GM18868 (cell line): ENCODE results near the gene OR10H1.
A peak's percentile ranks its signal among the peaks of the same experiment; 100 is the strongest.
"Not testable (repeated sequence)": the region's sequence is repeated elsewhere in the genome, so short reads cannot be mapped to it uniquely, and the experiment has no call there.

Experiments used
- ATAC-seq: cut with Tn5 transposase; IDR thresholded peaks from one replicate; pipeline ENCODE4 v1.9.1; 2021; ENCODE audit warnings: mild to moderate bottlenecking, moderate library complexity; ENCODE audit not compliant: unreplicated experiment

The OR10H1 gene

GRCh38 chr19:15815306-15815705, at the start of gene OR10H1:
TSS of gene OR10H1 (minus strand) at chr19:15815664. CDS start at chr19:15808037, 7,627 bp downstream.
- ATAC-seq, result no peak

- ATAC-seq, result no peak
These were observed 49.4 kb upstream of the OR10H1 start for GRCh38 chr19:15864824-15865223.

GRCh38 chr19:15863272-15863671, 47.8 kb upstream of the OR10H1 start:
- ATAC-seq, result no peak

GRCh38 chr19:15862444-15862843, 47.0 kb upstream of the OR10H1 start:
- ATAC-seq, result no peak

GRCh38 chr19:15860522-15860921, 45.1 kb upstream of the OR10H1 start:
- no peak for ATAC-seq

- ATAC-seq, result no peak
These were observed 43.7 kb upstream of the OR10H1 start for GRCh38 chr19:15859187-15859586.

GRCh38 chr19:15850385-15850784, 34.9 kb upstream of the OR10H1 start:
- no peak for ATAC-seq

- ATAC-seq, result no peak
These were observed 31.5 kb upstream of the OR10H1 start for GRCh38 chr19:15846923-15847322.

- not testable (repeated sequence) for ATAC-seq
These were observed 28.4 kb upstream of the OR10H1 start for GRCh38 chr19:15843894-15844222.

GRCh38 chr19:15843203-15843893, 27.9 kb upstream of the OR10H1 start:
- no peak for ATAC-seq

GRCh38 chr19:15841875-15842569, 26.6 kb upstream of the OR10H1 start:
- no peak for ATAC-seq

GRCh38 chr19:15840833-15841232, 25.4 kb upstream of the OR10H1 start:
- ATAC-seq, result no peak

- not testable (repeated sequence) for ATAC-seq
These were observed 24.4 kb upstream of the OR10H1 start for GRCh38 chr19:15839888-15840287.

- ATAC-seq, result no peak
These were observed 22.9 kb upstream of the OR10H1 start for GRCh38 chr19:15838351-15838750.

- ATAC-seq, result no peak
These were observed 21.8 kb upstream of the OR10H1 start for GRCh38 chr19:15837221-15837731.

GRCh38 chr19:15836330-15837220, 21.1 kb upstream of the OR10H1 start:
- ATAC-seq, result peak; percentile 93

- ATAC-seq, result not testable (repeated sequence)
These were observed 20.3 kb upstream of the OR10H1 start for GRCh38 chr19:15835565-15836329.

GRCh38 chr19:15834232-15834631, 18.8 kb upstream of the OR10H1 start:
- ATAC-seq, result not testable (repeated sequence)

GRCh38 chr19:15831626-15832025, 16.2 kb upstream of the OR10H1 start:
- no peak for ATAC-seq

GRCh38 chr19:15829786-15830185, 14.3 kb upstream of the OR10H1 start:
- ATAC-seq, result no peak

GRCh38 chr19:15829306-15829698, 13.8 kb upstream of the OR10H1 start:
- no peak for ATAC-seq
